Activated CD8-positive, alpha-beta memory T cell treated with anti-CD3 and anti-CD28 coated beads for 1 hour (primary cell): Measurements from ENCODE around the gene SCGB1C1.

Source experiments
- DNase-seq, 2 donors: peaks; one replicate each; pipeline ENCODE4 v3.0.0-alpha.2; 2020; ENCODE audit warnings: low read depth in 1 of 2; ENCODE audit errors: extremely low read depth in 1 of 2

SCGB1C1 gene

GRCh38 chr11:204587-205109 lies 11.8 kb downstream of the SCGB1C1 start:
- no peak for DNase-seq

GRCh38 chr11:205221-206001 lies 12.5 kb downstream of the SCGB1C1 start:
- no peak for DNase-seq

GRCh38 chr11:206002-206384 lies 13.1 kb downstream of the SCGB1C1 start:
- no peak for DNase-seq

GRCh38 chr11:206526-207207 lies 13.8 kb downstream of the SCGB1C1 start:
- no peak for DNase-seq

- peak; percentile 94 to 95 for DNase-seq
Measured at GRCh38 chr11:207208-207862, 14.5 kb downstream of the SCGB1C1 start, which contains the start of the genes BET1L and RIC8A. TSS of gene BET1L (minus strand) at chr11:207399. CDS start at chr11:207321, 78 bp downstream. TSS of gene RIC8A (plus strand) at chr11:207708. CDS start at chr11:208855, 1,147 bp downstream.

GRCh38 chr11:207863-208180 lies 14.9 kb downstream of the SCGB1C1 start:
- no peak for DNase-seq

GRCh38 chr11:208181-208916 lies 15.5 kb downstream of the SCGB1C1 start:
- peak; percentile 55 to 71 for DNase-seq

GRCh38 chr11:208917-209260 lies 16.0 kb downstream of the SCGB1C1 start:
- DNase-seq, result no peak

- no peak for DNase-seq
Measured at GRCh38 chr11:209275-210121, 16.6 kb downstream of the SCGB1C1 start.

- DNase-seq, result no peak
Measured at GRCh38 chr11:210122-210802, 17.4 kb downstream of the SCGB1C1 start.

- DNase-seq, result no peak
Measured at GRCh38 chr11:210803-211180, 17.9 kb downstream of the SCGB1C1 start.

GRCh38 chr11:211295-211694 lies 18.4 kb downstream of the SCGB1C1 start:
- no peak for DNase-seq

GRCh38 chr11:211741-212140 lies 18.9 kb downstream of the SCGB1C1 start:
- DNase-seq, result no peak

- no peak for DNase-seq
Measured at GRCh38 chr11:212150-213100, 19.5 kb downstream of the SCGB1C1 start.

GRCh38 chr11:213111-213510 lies 20.2 kb downstream of the SCGB1C1 start:
- no peak for DNase-seq

GRCh38 chr11:214083-214482 lies 21.2 kb downstream of the SCGB1C1 start:
- DNase-seq, result no peak

- no peak for DNase-seq
Measured at GRCh38 chr11:215581-216037, 22.7 kb downstream of the SCGB1C1 start.
